GM19455 (cell line): ENCODE results near the gene TRIM43.
"Not testable (repeated sequence)": the region's sequence is repeated elsewhere in the genome, so short reads cannot be mapped to it uniquely, and the experiment has no call there.

Experiments
- ATAC-seq: cut with Tn5 transposase; IDR thresholded peaks from one replicate; pipeline ENCODE4 v1.9.1; 2021; ENCODE audit not compliant: unreplicated experiment

The TRIM43 gene

GRCh38 chr2:95591701-95592100 lies at the start of gene TRIM43:
Gene TRIM43 (plus strand): TSS chr2:95592001. CDS start chr2:95594024, 2,023 bp downstream.
- not testable (repeated sequence) for ATAC-seq

- no peak for ATAC-seq
Observed at GRCh38 chr2:95551055-95551568, 40.7 kb upstream of the TRIM43 start.

DNA sequence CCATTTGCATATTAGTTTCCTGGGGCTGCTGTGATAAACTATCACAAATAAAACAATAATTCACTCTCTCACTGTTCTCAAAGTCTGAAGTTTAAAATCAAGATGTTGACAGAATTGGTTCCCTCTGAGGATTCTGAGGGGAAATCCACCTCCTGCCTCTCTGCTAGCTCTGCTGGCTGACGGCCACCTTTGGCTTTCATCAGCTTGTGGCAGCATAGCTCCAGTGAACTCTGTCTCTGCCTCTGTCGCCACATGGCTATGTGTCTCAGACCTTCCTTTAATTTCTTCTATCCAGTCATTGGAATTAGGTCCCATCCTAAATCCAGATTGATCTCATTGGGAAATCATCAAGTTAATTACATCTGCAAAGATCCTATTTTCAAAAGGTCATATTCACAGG lies 38.9 kb upstream of the TRIM43 start:
- ATAC-seq: no peak

DNA sequence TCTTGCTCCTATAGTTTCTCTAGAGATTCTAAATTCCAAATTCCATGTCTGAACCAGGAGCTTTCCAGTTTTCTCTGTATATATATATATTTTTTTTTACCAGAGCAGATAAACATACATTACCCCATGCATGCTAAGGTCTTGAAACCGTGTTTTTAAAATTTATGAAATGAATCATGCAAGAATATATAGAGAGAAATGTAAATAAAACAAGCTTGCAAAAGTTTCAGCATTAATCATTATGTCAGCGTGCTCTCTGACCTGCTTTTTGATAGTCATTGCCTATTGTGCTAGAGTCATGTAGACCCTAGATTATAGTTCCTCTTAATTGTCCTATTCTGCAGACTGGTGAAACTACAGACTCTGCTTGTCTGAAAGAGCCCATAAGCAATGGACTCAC lies 22.6 kb upstream of the TRIM43 start:
- no peak for ATAC-seq

DNA sequence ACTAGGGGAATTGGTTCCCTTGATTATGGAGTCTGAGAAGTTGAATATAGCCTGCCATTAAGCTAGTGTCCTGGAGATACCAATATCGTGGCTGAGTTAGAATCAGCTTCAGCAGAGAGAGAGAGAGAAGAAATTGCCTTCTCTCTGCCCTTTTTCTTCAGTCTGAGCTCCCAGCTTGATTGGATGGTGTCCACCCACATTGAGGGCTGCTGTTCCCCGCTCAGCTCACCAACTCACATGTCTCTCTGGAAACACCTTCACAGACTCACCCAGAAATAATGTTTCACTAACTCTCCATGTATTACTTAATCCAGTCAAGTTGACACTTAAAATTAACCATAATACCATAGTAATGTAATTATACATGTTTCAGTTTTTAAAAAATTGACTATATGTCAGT lies 17.9 kb upstream of the TRIM43 start:
- ATAC-seq: no peak

DNA sequence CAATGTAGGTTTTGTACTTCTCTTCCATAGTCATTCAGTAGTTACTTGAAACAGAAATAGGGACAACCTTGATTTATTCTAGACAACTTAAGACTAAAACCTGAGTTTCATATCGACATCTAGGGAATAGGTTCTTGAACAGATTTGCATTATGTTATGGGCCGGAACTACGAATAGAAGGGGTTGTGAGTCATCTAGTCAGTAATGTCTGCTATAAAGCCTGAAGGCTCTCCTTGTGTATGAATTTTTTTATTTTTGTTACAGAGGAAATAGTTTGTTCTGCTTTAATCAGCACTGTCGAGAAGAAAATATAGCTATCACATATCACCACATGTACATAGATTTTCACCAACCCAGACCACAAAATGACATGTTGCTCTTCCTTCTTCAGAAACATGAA lies 17.3 kb upstream of the TRIM43 start:
- no peak for ATAC-seq

DNA sequence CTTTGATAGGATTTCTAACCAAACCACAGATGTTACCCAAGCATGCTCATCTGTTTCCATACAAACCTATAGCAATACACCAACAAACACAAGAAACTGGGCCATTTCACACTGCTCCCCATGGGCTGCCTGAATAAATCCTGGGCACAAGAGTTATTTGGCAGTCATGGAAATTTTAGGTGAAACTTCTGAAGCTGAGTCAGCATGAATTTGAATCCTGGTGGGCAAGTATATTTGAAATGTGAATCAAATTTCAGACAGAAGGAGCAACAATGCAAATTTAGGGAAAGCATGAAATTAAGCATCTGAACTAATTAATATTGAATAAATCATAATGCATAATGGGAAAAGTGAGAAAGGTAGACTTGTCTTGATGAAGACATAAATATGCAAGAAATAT lies 15.9 kb upstream of the TRIM43 start:
- no peak for ATAC-seq

- no peak for ATAC-seq
Observed at GRCh38 chr2:95578539-95578938, 13.3 kb upstream of the TRIM43 start.

DNA sequence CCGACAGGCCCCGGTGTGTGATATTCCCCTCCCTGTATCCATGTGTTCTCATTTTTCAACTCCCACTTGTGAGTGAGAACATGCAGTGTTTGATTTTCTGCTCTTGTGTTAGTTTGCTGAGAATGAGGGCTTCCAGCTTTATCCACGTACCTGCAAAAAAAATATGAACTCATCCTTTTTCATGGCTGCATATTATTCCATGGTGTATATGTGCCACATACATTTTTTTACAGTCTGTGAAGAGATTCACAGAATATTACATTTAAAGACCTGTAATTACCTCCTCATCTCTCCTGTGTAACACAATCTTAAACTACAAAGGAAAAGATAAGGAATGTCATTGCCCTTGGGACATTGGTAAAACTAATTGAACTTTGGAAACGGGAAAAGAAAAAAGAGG lies 8.3 kb upstream of the TRIM43 start:
- not testable (repeated sequence) for ATAC-seq

- not testable (repeated sequence) for ATAC-seq
Observed at GRCh38 chr2:95584321-95584720, 7.5 kb upstream of the TRIM43 start.

- not testable (repeated sequence) for ATAC-seq
Observed at GRCh38 chr2:95589777-95590536, 1.8 kb upstream of the TRIM43 start.

DNA sequence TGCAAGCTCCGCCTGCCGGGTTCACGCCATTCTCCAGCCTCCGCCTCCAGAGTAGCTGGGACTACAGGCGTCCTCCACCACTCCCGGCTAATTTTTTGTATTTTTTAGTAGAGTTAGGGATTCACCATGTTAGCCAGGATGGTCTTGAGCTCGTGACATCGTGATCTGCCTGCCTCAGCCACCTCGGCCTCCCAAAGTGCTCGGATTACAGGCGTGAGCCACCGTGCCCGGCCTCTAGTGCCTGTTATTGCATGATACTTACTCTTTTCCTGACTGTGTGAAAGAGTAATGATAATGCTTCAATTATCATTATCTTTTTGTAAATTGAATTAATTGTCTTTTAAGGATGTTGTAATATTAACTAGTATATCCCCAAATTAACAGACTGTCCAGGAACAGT lies 1.2 kb downstream of the TRIM43 start:
- ATAC-seq: not testable (repeated sequence)

GRCh38 chr2:95595012-95595411 lies 3.2 kb downstream of the TRIM43 start:
- ATAC-seq: not testable (repeated sequence)

DNA sequence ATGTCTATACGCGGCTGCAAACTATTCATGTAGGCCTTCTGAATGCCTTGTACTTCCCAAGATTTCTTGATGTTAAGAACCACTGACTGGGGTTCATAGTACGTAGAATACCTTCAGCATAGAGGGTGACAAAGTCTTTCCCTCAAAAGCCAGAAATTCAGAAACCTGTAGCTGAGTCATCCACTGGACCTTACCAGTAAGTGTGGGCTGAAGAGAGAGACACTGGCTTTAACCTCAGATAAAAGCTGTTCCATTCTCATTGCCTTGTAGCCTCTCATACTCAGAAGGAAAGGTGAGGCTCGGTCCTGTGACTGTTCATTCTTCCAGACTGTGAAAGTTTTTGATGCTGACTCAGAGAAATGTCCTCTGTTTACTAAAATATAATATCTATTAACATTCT lies 9.5 kb downstream of the TRIM43 start:
- not testable (repeated sequence) for ATAC-seq

DNA sequence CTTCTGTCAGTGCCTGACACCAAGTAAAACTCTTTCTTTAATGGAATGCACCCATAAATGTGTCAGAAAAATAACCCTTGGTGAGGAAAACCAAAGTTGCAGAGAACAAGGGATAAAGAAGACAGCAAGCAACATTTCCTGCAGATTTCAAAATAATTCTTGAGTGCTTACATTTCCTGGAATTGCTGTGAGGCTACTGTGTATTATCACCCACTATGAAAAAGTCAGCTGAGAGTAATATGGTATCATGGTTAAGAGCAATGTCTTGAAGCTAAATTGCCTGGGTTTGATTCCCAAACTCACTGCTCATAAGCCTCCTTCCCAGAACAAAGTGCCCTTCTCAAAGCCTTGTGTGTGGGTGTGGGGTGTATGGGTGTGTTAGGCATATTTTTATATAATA lies 10.3 kb downstream of the TRIM43 start:
- not testable (repeated sequence) for ATAC-seq

DNA sequence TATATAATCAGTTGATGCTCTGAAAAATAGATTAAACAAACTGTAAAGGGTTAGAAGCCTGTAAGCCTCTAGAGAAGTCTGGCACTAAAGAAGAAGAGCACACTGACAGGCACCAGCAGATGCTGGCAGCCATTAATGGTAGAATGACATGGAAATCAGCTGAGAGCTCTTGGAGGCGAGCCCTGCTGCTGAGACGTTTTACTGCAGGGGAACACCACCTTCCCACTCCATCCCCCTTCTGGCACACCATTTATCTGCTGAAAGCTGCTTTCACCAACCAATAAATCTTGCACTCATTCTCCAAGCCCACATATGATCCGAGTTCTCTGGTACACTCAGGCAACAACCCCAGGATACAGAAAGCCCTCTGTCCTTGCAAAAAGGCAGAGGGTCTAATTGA lies 16.6 kb downstream of the TRIM43 start:
- not testable (repeated sequence) for ATAC-seq

GRCh38 chr2:95609764-95610163 lies 18.0 kb downstream of the TRIM43 start:
- ATAC-seq: not testable (repeated sequence)

GRCh38 chr2:95613048-95613447 lies 21.2 kb downstream of the TRIM43 start:
- ATAC-seq: not testable (repeated sequence)

DNA sequence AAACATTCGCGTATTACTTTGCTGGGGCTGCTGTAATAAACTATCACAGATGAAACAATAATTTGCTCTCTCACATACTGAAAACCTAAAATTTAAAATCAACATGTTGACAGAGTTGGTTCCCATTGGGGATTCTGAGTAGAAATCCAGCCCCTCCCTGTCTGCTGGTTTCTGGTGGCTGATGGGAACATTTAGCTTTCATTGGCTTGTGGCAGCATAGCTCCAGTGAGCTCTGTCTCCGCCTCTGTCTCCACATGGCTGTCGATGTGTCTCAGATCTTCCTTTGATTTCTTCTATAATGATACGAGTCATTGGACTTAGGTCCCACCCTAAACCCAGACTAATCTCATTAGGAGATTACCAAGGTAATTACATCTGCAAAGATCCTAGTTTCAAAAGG lies 30.9 kb downstream of the TRIM43 start:
- not testable (repeated sequence) for ATAC-seq

GRCh38 chr2:95630987-95631386 lies 39.2 kb downstream of the TRIM43 start:
- ATAC-seq: not testable (repeated sequence)

DNA sequence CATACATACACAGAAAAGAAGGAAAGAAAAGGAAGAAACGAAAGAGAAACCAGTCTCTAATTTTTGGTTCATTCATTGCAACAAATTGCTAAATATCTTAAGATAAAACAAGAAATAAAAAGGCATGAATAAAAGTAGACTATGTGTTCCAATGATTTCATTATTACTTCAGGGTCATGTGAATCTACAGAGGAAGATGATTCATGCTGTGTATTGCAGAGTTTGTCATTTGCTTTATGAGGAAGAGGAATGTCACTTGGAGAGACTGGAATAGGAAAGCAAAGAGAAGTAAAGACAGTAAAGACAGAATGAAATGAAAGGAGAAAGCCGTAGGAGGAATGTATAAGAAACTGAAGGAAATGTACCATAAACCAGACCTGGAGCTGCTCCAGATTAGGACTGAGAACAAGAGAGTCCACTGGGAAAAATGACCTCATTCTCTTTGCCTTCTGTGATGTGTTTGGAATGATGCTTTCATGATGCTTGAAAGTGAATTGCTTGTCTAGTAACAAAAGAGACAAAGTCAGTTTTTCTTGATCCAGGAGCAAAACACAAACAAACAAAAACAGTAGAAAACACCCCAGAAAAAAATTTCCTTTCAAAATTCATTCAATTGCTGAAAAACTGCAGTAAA lies 41.9 kb downstream of the TRIM43 start:
- not testable (repeated sequence) for ATAC-seq
